MV-4-11 (cell line): Measurements from ENCODE around the gene GALNT11.
"Not testable (repeated sequence)": the region's sequence is repeated elsewhere in the genome, so short reads cannot be mapped to it uniquely, and the experiment has no call there.

Experiments
- DNase-seq: peaks from one replicate; lab custom pipeline; 2025; lab: John Stamatoyannopoulos, UW

GALNT11 gene

DNA sequence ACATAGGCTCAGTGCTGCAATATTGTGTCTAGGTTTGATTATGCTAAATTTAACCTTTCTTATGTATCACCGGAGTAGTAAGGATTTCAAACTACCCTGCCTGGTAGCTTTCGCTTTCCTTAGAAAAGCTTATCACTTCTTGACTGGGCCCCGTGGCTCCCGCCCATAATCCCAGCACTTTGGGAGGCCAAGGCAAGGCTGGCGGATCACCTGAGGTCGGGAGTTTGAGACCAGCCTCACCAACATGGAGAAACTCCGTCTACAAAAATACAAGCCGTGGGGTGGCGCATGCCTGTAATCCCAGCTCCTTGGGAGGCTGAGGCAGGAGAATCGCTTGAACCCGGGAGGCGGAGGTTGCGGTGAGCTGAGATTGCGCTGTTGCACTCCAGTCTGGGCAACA is 49.9 kb downstream of the GALNT11 start:
- not testable (repeated sequence) for DNase-seq

DNA sequence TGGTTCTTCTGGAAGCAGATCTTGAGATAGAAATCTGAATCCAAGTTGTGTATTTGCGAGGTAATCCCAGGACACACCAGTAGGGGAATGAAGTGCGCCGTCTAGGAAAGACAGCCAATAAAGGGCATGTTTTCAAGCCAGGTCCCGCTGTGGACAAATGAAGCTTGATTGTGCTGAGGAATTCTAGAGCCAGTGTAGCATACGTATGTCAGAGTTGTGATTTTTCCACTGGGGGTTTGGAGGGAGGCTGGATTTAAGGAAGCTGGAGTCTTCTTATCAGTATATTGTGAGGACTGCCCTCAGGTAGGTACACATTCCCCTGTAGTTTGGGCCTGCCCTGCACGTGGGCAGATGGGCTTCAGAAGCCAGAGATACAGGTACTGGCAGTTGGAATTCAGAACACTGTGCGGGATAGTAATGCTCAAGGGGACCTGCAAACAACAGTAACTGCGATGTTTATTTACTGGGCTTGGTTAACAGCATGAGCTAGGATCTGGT is 50.9 kb downstream of the GALNT11 start:
- DNase-seq: peak; percentile 9

DNA sequence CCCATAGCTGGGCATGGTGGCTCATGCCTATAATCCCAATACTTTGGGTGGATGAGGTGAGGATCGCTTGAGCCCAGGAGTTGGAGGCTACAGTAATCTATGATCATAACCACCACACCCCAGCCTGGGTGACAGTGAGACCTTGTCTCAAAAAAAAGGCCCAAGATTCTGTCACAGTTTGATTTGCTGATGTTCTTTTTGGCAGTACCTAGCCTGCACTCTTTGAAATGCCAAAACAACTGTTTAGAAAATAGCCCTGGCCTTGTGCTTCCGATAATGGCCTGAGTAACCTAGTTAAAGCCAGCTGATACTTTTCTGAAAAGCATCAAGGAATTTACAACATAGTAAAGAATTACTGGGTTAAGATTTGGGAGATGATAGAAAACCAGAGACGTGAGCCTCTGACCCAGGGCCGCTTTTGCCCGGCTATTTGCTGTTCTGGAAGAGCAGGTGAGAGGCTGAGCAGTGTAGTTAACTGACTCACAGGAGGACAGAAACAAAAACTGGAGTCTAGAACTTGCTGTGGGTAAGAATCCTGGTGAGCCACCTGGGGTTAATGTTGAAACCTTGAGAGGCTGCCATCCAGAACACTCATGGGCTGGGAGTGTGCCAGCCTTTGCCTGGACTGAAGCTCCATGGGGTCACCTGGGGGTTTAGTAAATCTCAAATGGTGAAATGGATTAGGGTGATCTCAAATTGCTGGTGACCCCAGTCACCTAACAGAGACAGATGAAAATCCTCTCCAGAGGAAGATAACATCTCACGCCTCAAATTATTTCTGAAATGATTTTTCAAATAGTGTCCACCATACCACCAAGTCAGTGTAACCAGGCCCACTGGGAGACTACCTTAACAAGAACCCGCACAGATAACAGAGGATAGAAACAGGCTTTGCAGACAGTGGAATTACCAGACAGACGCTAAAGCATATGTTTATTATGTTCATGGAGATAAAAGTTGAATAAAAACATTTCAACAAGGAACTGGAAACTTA is 51.8 kb downstream of the GALNT11 start:
- DNase-seq: no peak

DNA sequence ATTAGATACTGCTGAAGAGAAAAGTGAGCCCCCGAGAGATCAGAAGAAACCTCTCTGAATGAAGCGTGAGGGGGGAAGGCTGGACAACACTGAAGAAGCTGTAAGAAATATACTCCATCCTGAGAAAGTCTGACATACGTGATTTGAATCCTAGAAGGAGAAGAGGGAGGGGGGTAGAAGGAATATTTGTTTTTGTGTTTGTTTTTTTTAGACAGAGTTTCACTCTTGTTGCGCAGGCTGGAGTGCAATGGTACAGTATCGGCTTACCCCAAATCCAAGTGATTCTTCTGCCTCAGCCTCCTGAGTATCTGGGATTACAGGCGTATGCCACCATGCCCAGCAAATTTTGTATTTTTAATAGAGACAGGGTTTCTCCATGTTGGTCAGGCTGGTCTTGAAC is 52.6 kb downstream of the GALNT11 start:
- no peak for DNase-seq

DNA sequence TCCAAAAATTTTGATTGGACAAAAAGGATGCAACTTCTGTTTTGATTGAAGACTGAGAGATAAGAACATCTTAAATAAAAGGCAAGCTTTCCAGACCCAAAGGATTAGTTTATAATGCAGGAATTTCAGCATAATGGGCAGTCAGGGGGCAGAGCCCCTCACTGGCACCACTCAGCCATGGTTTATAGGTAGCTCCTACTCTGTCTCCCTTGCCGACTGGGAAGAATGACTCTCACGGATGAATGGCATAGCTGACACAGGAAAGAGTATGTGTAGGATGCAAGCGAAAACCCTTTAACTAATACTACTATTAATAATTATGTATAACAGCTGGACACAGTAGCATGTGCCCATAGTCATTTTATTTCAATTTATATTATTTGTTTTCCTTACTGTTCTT is 53.3 kb downstream of the GALNT11 start:
- DNase-seq: no peak

DNA sequence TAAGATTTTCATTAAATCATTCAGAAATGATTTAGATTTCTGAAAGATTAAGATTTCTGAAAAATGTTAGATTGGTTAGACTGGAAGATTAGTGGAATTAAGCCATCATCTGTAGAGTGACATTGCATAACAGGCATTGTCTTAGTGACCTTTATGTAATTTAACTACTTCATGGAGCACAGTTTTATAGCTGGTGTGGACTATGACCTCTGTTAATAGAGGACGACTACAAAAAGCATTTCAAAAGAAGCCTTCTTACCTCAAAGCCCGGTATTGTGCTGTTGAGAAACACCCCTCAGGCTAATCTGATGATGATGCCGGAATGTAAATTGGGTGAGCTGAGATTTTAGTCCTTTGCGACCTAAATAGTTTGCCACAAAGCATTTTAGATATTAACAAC is 55.6 kb downstream of the GALNT11 start:
- DNase-seq: no peak

DNA sequence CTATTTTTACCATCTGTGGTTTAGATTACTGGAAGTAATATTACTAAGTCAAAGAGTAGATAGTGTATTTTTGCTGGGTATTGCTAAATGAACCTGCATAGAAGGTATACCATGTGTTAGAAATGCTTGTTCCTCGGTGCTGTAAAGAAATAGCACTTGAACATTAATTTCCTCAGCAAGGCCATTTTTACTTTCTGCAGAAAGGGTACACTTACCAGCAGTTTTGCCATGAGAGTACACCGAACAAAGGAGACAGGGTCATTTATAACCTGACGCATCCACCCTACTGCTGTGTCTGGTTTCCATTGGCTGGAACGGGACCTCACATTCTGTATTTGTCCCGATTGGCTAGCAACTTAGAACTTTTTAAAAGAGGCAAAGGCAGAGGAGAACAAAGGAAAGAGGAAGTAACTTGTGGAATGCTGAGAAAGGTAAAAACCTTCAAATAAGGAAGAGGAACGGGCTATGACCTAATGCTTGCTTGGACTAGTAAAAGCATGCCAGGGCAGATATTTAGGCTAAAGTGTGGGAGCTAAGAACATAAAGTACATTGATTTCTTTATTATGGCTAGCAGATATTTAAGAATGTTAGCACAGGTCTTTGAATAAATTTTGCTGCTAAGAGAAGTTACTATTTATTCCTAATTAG is 56.7 kb downstream of the GALNT11 start:
- peak; percentile 52 for DNase-seq

DNA sequence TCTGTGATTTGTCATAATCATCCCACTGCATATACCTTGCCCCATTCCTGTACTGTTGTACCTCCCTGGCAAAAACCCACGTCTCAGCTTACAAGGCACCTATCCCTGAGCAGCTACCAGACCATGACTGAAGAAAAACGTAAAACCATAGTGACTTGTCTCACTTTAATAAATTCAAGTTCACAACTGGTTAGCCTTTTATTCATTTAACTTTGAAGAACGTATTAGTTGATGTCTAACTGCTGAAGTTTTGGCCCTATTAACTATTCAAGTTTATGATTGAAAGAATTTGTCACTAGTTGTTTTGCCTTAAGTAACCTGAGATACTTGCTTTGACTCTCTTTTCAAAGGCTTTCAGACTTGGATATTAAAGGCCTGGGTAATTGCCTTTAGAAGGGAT is 59.7 kb downstream of the GALNT11 start:
- no peak for DNase-seq

DNA sequence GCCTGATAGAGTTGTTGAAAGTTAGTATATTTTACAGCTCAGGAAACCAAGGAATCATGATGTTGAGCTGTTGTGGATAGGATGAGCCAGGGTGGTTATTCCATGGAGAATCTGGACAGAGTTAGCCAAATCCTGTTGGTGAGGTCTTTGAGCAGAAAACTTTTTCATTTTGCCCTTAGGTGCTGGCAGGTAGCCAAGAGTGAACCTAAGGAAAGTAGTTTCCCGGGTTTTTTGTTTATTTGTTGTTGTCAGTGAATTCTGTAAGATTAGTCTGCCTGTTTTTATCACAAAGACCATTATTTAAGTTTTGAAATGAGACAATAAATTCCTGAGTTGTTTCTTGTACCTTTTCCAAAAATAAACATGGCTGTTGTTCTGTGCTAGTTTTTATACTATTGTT is 61.0 kb downstream of the GALNT11 start:
- DNase-seq: no peak

DNA sequence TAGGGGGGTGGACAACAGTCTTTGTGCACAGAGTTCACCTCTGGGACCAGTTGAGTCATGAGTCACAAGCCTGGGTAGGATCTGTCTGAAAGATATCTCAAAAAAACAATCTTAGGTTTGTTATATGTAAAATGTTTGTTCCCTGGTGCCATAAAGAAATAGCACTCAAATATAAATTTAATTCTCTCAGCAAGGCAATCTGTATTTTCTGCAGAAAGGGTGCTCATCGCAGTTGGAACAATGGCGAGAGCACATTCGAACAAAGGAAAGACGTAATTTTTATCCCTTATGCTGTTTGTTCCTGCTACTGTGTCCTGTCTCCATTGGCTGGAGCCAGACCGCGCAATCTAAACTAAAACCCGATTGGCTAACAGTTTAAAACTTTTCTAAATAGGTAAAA is 63.7 kb downstream of the GALNT11 start:
- DNase-seq: no peak

DNA sequence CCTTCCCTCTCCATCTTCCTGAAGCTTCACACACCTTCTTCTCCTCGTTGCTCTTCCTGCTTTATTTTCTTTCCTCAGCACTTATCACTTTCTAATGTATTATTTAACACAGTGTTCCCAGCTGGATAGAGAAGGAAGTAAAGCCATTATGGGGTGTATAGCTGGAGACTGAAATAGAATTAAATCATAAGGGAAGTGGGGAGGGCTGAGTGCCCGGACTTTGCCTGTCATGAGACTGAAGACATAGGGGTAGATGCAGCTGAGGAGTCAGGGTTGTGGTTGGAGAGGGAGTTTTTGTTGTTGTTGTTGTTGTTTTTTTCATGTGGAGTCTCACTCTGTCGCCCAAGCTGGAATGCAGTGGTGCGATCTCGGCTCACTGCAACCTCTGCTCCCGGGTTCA is 65.3 kb downstream of the GALNT11 start:
- no peak for DNase-seq

DNA sequence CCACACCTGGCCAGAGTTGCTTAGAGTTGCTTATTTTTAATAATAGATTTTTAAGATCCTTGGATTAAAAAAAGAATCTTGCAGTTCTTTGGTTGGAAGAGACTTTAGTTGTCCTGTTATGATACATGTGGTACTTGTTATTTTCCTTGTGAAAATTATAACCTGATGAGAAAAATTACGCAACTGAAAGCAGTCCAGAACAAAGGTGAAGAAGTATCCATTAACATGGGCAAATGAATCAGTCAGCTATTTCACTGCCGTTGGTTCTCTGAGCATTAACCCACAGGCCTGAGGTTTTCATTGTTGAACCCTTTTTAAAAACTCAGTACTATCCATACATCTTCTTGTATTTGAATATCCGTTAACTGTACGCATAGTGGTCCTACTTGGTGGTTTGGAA is 68.2 kb downstream of the GALNT11 start:
- DNase-seq: no peak

DNA sequence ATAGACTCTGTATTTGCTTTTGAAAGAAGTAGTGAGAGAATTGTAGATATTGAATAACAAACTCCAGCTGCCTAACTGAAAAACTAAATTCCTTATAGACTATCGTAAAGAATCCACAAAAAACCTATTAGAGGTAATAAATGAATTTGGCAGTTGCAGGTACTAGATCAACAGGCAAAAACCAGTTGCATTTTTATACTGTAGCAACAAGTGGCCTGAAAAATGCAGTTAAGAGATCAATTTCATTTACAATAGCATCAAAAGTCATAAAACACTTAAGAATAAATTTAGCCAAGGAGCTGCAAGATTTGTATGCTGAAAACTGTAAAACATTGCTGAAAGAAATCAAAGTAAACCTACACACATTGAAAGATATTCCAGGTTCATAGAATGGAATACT is 70.3 kb downstream of the GALNT11 start:
- no peak for DNase-seq

DNA sequence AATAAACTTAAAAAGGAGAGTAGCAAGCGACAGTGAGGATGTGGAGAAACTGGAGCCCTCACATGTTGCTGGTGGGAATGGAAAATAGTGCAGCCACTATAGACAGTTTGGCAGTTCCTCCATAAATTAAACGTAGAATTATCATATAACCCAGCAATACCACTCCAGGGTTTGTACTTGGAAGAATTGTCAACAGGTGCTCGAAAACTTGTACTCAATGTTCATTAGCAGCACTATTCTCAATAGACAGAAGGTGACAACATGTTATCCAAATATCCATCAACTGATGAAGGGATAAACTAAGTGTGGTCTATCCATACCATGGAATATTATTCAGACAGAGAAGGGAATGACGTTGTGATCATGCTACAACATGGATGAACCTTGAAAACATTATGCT is 71.9 kb downstream of the GALNT11 start:
- no peak for DNase-seq

DNA sequence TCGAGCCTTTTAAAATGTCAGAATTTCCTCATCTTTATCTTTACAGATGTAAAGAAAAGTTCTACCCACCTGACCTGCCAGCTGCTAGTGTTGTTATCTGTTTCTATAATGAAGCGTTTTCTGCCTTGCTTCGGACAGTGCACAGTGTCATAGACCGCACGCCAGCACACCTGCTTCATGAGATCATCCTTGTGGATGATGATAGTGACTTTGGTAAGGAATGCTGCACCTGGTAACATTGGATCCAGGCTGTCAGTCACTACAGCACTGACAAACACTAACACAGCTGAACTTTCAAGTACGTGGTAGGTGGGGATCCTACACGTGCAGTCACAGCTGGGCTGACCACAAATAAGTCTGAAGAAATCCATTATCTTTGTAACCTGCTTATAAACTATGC is 77.6 kb downstream of the GALNT11 start:
- DNase-seq: no peak

DNA sequence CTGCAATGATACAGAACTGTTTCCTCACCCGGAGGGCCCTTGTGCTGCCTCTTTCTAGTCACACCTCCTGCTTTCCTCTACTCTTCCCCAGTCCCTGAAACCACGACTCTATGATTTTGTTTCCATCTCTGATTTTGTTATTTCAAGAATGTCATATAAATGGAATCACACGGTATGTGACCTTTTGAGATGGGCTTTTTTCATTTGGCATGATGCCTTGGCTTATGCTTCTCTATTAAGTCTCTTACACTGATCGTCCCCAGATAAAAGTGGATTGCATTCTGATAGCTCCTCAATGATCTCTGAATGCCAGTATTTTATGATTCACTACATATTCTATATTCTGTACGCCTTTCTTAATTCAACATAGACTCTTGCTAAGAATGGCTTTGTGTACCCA is 78.2 kb downstream of the GALNT11 start:
- DNase-seq: no peak

DNA sequence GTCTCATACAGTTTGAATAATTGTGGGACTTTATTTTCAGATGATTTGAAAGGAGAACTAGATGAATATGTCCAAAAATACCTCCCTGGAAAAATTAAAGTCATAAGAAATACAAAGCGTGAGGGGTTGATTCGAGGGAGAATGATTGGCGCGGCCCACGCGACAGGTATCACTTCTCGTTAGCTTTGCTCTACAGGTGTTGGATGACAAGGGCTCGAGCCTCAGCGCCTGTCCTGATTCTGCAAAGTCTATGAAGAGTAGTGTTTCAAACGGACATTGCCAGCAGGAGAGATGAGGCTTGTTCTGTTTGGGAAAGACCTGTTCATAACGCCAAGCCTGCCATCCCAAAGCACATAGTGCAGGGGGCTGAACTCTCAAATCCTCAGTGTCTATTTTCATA is 79.7 kb downstream of the GALNT11 start:
- DNase-seq: no peak

DNA sequence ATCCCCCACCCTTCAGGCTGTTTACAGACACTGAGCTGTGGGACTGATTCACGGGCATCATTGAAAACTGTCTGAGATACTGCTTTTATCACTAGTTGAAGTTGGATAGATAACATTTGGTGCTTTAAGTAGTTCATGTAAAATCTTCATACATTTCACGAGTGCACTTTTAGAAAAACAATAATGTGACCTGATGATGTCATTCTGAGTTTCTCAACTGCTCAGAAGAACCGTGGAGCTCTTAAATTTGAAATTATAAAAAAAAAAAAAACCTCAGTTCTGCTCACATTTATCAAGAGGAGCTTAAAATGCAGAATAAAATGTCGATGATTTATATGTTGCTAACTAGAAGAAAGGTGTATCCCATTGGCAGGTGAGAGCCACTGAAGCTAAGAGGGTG is 81.5 kb downstream of the GALNT11 start:
- no peak for DNase-seq

DNA sequence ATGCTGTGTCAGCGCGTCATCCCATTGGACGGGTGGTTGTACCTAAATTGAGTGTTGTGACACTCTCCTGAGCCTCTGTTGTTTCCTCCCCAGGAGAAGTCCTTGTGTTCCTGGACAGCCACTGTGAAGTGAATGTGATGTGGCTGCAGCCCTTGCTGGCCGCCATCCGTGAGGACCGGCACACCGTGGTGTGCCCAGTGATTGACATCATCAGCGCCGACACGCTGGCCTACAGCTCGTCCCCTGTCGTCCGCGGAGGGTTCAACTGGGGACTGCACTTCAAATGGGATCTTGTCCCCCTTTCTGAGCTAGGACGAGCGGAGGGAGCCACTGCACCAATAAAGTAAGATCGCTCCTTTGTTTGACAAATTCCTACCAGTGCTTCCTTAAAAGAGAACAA is 82.5 kb downstream of the GALNT11 start:
- no peak for DNase-seq

DNA sequence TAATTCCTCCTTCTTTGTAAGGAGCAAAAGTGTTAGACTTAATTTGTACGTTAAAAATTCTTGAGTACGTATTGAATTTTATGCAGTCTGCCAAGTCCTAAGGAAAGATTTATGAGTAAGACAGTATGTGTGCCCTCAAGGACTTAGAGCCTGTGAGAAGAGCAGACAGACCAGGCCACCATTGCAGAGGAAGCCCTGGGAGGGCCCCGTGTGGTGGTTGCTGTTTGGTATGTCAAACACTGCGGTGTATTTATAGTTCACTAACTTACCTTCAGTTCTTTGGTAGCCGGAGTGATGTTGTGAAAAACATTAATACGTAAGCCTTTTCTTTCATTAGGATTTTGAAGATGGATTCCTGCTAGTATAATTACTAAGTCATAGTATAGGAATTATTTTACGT is 82.9 kb downstream of the GALNT11 start:
- DNase-seq: no peak

DNA sequence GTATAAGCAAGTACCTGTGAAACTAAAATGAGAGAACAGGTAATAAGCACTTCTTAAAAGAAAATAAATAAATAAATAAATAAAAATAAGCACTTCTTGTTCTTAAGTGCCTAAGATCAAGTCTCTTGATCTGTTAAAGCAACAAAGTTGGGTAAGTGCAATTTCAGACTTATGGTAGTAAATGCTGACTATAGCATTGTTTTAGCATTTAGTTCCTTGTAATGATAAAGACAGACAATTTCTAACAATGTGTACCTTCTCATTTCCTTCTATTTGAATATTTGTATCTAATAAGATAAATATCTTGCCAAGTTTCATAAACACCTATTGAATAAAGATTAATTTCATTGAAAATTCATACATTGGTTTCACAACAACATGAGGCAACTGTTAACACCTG is 87.4 kb downstream of the GALNT11 start:
- no peak for DNase-seq

DNA sequence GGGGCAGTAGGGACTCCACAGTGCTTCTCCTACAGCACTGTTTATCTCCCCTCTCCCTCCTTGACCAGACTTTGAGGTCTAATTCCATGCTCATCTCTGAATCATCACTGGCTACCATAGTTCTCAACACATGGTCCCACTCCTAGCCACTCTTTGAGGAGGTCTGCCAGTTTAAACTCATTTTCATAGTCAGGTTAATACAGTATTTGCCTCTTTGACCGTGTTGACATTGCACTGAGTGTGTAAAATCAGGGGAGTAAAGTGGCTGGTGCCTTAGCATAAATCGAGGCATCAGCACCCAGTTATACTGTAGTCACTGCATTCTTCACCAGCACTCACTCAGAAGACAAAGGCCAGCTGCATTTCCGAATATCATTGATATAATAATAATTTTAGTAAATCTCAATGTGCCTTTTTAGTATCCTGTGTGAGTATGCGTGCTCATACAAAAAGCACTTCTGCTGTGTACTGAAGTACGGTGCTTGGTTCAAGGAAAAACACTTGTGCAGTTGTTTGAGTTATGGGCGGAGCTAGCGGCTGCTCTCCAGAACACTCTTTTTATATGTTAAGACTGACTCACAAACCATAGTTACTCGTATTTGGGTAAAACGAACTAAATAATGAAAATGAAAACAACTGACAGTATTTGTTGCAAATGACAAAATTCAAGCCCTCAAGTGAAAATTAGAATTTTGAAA is 89.7 kb downstream of the GALNT11 start:
- no peak for DNase-seq

DNA sequence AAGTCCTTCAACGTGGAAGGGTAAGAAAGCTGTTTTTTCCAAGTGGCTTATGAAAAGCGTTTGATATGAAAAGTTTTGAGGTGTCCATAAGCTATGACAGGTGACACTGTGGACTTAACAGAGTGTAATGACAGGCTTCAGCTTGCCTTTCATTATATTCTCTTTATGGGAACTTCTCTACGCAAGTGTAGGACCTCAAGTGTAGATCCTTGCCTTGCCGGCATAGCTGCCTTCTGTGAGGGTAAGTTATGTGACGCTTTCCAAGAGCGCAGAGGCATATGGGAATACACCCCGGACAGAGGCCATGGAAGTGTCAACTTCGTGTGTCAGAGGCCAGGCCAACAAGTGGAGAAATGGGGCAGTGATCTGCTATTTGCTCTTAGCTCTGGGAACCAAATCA is 91.9 kb downstream of the GALNT11 start:
- no peak for DNase-seq
